Osteoblast (primary cell): ENCODE results near the gene HAUS2. TPM values are rescaled to one million over a fixed set of nuclear protein-coding genes. Genes with fewer than 3 reads are reported as not detected.

Experiments used
- DNase-seq: peaks from one replicate; pipeline ENCODE4 v3.0.0; 2011; ENCODE audit warnings: low spot score, mixed read lengths; ENCODE audit not compliant: insufficient read length; ENCODE audit errors: missing footprints
- H2AFZ ChIP-seq: 2 replicates; pipeline ENCODE4 v1.6.0; 2011; ENCODE audit warnings: mild to moderate bottlenecking, low read length
- H3K27ac ChIP-seq: 2 replicates; pipeline ENCODE4 v1.5.1; 2011; ENCODE audit warnings: mild to moderate bottlenecking, low read depth, low read length, moderate library complexity
- H3K27me3 ChIP-seq: 2 replicates; pipeline ENCODE4 v1.6.0; 2012; ENCODE audit warnings: mild to moderate bottlenecking, control low read depth, inconsistent platforms, low read length, moderate library complexity; ENCODE audit not compliant: insufficient read depth
- H3K36me3 ChIP-seq: 2 replicates; pipeline ENCODE4 v1.5.1; 2011; ENCODE audit warnings: mild to moderate bottlenecking, low read length, control low read depth, moderate library complexity; ENCODE audit not compliant: insufficient read depth
- H3K4me1 ChIP-seq: 2 replicates; pipeline ENCODE4 v1.5.1; 2011; ENCODE audit warnings: mild to moderate bottlenecking, low read length, control low read depth, moderate library complexity; ENCODE audit not compliant: insufficient read depth
- H3K4me2 ChIP-seq: 2 replicates; pipeline ENCODE4 v1.6.0; 2011; ENCODE audit warnings: mild to moderate bottlenecking, low read length; ENCODE audit not compliant: insufficient read depth
- H3K4me3 ChIP-seq: fragments of 200-600 bp; sonication (generic); 3 replicates; pipeline ENCODE4 v1.5.1; 2012; ENCODE audit warnings: mild to moderate bottlenecking, low read length, inconsistent platforms; ENCODE audit not compliant: insufficient read depth
- H3K79me2 ChIP-seq: 2 replicates; pipeline ENCODE4 v1.6.0; 2012; ENCODE audit warnings: mild to moderate bottlenecking, low read length, control low read depth, inconsistent platforms; ENCODE audit not compliant: insufficient read depth
- H3K9me3 ChIP-seq: 2 replicates; pipeline ENCODE4 v1.5.1; 2011; ENCODE audit warnings: low read depth, low read length, control low read depth
- H4K20me1 ChIP-seq: 2 replicates; pipeline ENCODE4 v1.6.0; 2012; ENCODE audit warnings: mild to moderate bottlenecking, low read length, control low read depth; ENCODE audit not compliant: insufficient read depth
- CTCF ChIP-seq: IDR thresholded peaks from 2 replicates; pipeline ENCODE4 v1.5.1; 2011; ENCODE audit warnings: mild to moderate bottlenecking, low read depth, low read length, moderate library complexity; ENCODE audit errors: extremely low read depth
- total RNA-seq: library from RNA; depleted of rRNA; stranded (reverse); fragments of >200 nt; gene quantifications from 2 replicates; pipeline ENCODE4 v1.2.3, GENCODE V29; 2012

The HAUS2 gene
- total RNA-seq, 1 donor: 18.5 TPM

- H3K4me1 ChIP-seq: no peaks in the 10 kb centered on the region
- H2AFZ ChIP-seq: no peak overlapping the region
- no peak overlapping the region for H3K4me2 ChIP-seq
- no peak for TF ChIP-seq CTCF
- H3K9me3 ChIP-seq: no peaks in the 10 kb centered on the region
- H3K27me3 ChIP-seq: no peaks in the 10 kb centered on the region
- no peak for DNase-seq
- H3K36me3 ChIP-seq: no peaks in the 10 kb centered on the region
- no peaks in the 10 kb centered on the region for H4K20me1 ChIP-seq
- no peak overlapping the region for H3K27ac ChIP-seq
- no peaks in the 10 kb centered on the region for H3K79me2 ChIP-seq
- no peak overlapping the region for H3K4me3 ChIP-seq
Measured at GRCh38 chr15:42611532-42611931, 62.9 kb downstream of the HAUS2 start.

- TF ChIP-seq CTCF: no peak
- Histone ChIP-seq H3K4me1 (no peaks in the 10 kb centered on the region), H3K4me3 (no peak overlapping the region), H3K4me2 (no peak overlapping the region), H3K9me3 (no peaks in the 10 kb centered on the region), H3K79me2 (no peaks in the 10 kb centered on the region), H2AFZ (no peak overlapping the region), H4K20me1 (no peaks in the 10 kb centered on the region), H3K36me3 (no peaks in the 10 kb centered on the region), H3K27ac (no peak overlapping the region), H3K27me3 (no peaks in the 10 kb centered on the region)
- DNase-seq: no peak
Measured at GRCh38 chr15:42612367-42612912, 63.8 kb downstream of the HAUS2 start.

- Histone ChIP-seq H3K79me2 (no peaks in the 10 kb centered on the region), H3K4me2 (no peak overlapping the region), H3K4me3 (no peak overlapping the region), H3K36me3 (no peaks in the 10 kb centered on the region), H3K9me3 (no peaks in the 10 kb centered on the region), H4K20me1 (no peaks in the 10 kb centered on the region), H2AFZ (no peak overlapping the region), H3K27ac (no peak overlapping the region), H3K27me3 (no peaks in the 10 kb centered on the region), H3K4me1 (no peaks in the 10 kb centered on the region)
- no peak for DNase-seq
- TF ChIP-seq CTCF: no peak
Measured at GRCh38 chr15:42616107-42616506, 67.5 kb downstream of the HAUS2 start.

Other genes starting within 250 kb of the HAUS2 start
- gene CAPN3, start 189.3 kb upstream of the HAUS2 start, total RNA-seq: 1.1 and 3.2 TPM in 2 replicates
- gene ZNF106, start 57.7 kb upstream of the HAUS2 start, total RNA-seq: 89.0 and 94.6 TPM in 2 replicates
- gene SNAP23, start 53.2 kb upstream of the HAUS2 start, total RNA-seq: 81.4 and 87.5 TPM in 2 replicates
- gene LRRC57, start within 50 bp of the HAUS2 start, total RNA-seq: 16.3 and 17.4 TPM in 2 replicates
- gene STARD9, start 26.8 kb downstream of the HAUS2 start, total RNA-seq: 9.4 and 13.0 TPM in 2 replicates
- 7.6 and 9.7 TPM in 2 replicates for gene CDAN1, start 188.3 kb downstream of the HAUS2 start, total RNA-seq